Measurements from ENCODE around the gene TAPBP. TPM values are rescaled to one million over a fixed set of nuclear protein-coding genes. Genes with fewer than 3 reads are reported as not detected.

TAPBP gene
- total and polyA plus RNA-seq, 9 of the 15 experiments (the other 6 are each of a cell fraction or from before 2014, with no cell fraction given), result 5.6 to 74.0 (median 22.3) TPM

GRCh38 chr6:33294086-33294823 is 19.6 kb downstream of the TAPBP start:
- no peak for FAIRE-seq
- no TSS peak for BruUV-seq (replicated peaks)
- H3K79me2 ChIP-seq (ENCODE audit: control insufficient read depth, insufficient read depth, low read length), result peaks cover 41% of the 10 kb centered on the region

More at GRCh38 chr6:33294086-33294823, 19.6 kb downstream of the TAPBP start:
- Histone ChIP-seq H3K9me1 (ENCODE audit: control insufficient read depth, insufficient read depth, low read length) (peaks cover 6% of the 10 kb centered on the region), H3K9ac (ENCODE audit: insufficient read depth in 1 of 2, low read depth in 2 of 2, low read length in 2 of 2) (0 out of 4 replicates have a peak overlapping the region, but pooled peaks of 1 of the 2 experiments have one; percentile 8), H3K4me3 (no peak overlapping the region), H3K27me3 (ENCODE audit: control insufficient read depth in 2 of 2, insufficient read depth in 2 of 2, low read length in 2 of 2) (no peaks in the 10 kb centered on the region), H3K36me3 (ENCODE audit: control insufficient read depth, insufficient read depth, low read length) (peaks cover 66% of the 10 kb centered on the region), H3K9me3 (replicated peaks; ENCODE audit: control insufficient read depth, insufficient read depth, low read depth, low read length) (no peaks in the 10 kb centered on the region), H3K27ac (ENCODE audit: extremely low read depth, low read depth, low read length) (no peak overlapping the region), H4K20me1 (replicated peaks; ENCODE audit: control insufficient read depth, insufficient read depth, low read length) (no peaks in the 10 kb centered on the region), H3K4me2 (ENCODE audit: insufficient read depth, low read length) (no peak overlapping the region), H2AFZ (ENCODE audit: low read depth, low read length) (no peak overlapping the region), H3K4me1 (replicated peaks in 1 of 2; ENCODE audit: control insufficient read depth in 2 of 2, insufficient read depth in 2 of 2, low read length in 2 of 2) (peaks cover 18 to 37% of the 10 kb centered on the region in 2 experiments)
- DNase-seq (ENCODE audit: extremely low read depth in 1 of 4, low spot score in 3 of 4) (no peak), ATAC-seq (no peak)
- in situ Hi-C loops (cut with MboI) (no loop called here), intact Hi-C loops (cut with micrococcal nuclease) (no loop called here)
- TF ChIP-seq OTX1 (CRISPR knock-in tag; IDR thresholded peaks at IDR 0.05), result no peak
- TF ChIP-seq, protein P1, sequence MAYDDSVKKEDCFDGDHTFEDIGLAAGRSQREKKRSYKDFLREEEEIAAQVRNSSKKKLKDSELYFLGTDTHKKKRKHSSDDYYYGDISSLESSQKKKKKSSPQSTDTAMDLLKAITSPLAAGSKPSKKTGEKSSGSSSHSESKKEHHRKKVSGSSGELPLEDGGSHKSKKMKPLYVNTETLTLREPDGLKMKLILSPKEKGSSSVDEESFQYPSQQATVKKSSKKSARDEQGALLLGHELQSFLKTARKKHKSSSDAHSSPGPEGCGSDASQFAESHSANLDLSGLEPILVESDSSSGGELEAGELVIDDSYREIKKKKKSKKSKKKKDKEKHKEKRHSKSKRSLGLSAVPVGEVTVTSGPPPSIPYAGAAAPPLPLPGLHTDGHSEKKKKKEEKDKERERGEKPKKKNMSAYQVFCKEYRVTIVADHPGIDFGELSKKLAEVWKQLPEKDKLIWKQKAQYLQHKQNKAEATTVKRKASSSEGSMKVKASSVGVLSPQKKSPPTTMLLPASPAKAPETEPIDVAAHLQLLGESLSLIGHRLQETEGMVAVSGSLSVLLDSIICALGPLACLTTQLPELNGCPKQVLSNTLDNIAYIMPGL (CRISPR knock-in tag; IDR thresholded peaks at IDR 0.05), result no peak
- no peak for TF ChIP-seq ZNF431 (CRISPR knock-in tag; IDR thresholded peaks at IDR 0.05)
- TF ChIP-seq PRPF4 (IDR thresholded peaks at IDR 0.05; ENCODE audit: insufficient read depth, low read depth, low read length, poor library complexity, severe bottlenecking), result no peak
- no peak for TF ChIP-seq MAFG (tag; conservative IDR thresholded peaks at IDR 0.05)
- TF ChIP-seq SMC3 (conservative IDR thresholded peaks at IDR 0.05; ENCODE audit: insufficient read depth, low read depth, low read length), result no peak
- TF ChIP-seq ATF3 (IDR thresholded peaks at IDR 0.05), result no peak
- no peak for TF ChIP-seq ATF3 (CRISPR knock-in tag; conservative IDR thresholded peaks at IDR 0.05)
- TF ChIP-seq, protein P2, sequence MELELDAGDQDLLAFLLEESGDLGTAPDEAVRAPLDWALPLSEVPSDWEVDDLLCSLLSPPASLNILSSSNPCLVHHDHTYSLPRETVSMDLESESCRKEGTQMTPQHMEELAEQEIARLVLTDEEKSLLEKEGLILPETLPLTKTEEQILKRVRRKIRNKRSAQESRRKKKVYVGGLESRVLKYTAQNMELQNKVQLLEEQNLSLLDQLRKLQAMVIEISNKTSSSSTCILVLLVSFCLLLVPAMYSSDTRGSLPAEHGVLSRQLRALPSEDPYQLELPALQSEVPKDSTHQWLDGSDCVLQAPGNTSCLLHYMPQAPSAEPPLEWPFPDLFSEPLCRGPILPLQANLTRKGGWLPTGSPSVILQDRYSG (tag; conservative IDR thresholded peaks at IDR 0.05; ENCODE audit: low read depth), result no peak
- POLR2A ChIA-PET, result no interaction called here
- CTCF ChIA-PET (ENCODE audit: low intra/inter-chr PET ratio), result no interaction called here
- 67% methylated on average over 10 of the region's 10 CpGs for WGBS (ENCODE audit: insufficient coverage, low coverage, missing lambda C conversion rate)

Measured in K562 (cell line).